ENCODE measurements around the gene PHF20.
"Not testable (repeated sequence)": the region's sequence is repeated elsewhere in the genome, so short reads cannot be mapped to it uniquely, and the experiment has no call there.

PHF20 gene

DNA sequence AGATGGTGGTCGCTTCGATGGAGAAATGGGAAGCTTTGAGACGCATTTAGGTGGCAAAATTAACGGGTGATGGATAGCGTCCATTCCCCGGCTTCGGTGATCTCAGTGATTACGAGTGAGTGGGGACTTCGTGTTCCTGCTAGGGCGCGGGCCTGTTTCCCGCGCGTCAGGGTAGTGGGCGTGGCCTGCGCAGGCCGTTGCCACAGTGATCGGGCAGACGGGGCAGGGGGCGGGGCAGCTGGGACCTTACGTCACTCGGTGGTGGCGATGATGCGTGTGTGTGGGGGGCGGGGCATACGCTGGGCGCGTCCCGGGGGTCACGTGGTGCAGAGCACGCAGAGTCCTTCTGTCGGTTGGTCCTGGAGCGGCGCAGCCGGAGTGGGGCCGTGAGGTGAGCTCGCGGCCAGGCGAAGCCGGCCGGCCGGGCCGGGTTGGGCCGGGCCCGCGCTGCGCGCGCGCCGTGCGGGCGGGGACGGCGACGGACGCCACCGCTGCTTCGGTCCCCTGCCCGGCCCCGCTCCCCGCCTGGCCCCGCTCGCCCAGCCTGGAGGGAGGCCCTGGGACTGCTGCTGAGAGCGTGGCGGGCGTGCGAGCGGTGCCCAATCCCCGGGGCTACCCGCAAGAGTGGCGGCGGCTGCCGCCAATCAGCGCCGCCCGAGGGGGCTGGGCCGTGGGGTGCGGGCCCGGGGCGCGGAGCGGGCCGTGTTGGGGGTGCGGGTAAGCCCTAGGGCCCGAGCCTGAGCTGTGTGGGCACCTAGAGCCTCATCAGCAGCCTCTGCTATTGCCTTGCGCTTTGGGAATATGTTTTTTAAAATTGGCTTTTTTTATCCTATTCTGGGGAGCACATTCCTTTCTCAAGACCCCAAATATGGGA is at the start of gene PHF20:
PHF20 (plus strand) TSS at position 327 of the 874 bp plus-strand sequence. CDS start 29,508 bp downstream, outside the sequence.
- DNase-seq (ENCODE audit: low read depth in 3 of 3): peak; percentile 99 to 100 (median 100)

DNA sequence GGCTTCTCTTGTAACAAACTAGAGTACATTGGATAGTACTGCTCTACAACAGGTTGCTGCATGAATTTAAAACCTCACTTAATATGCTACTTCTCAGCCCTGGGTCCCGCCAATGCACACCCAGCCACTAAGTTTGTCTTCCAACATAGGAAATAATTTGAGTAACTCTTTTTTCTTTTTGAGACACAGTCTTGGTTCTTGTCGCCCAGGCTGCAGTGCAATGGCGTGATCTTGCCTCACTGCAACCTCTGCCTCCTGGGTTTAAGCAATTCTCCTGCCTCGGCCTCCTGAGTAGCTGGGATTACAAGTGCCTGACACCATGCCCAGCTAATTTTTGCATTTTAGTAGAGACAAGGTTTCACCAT is 48.6 kb upstream of the PHF20 start:
- DNase-seq (ENCODE audit: low read depth in 3 of 3): not testable (repeated sequence)

DNA sequence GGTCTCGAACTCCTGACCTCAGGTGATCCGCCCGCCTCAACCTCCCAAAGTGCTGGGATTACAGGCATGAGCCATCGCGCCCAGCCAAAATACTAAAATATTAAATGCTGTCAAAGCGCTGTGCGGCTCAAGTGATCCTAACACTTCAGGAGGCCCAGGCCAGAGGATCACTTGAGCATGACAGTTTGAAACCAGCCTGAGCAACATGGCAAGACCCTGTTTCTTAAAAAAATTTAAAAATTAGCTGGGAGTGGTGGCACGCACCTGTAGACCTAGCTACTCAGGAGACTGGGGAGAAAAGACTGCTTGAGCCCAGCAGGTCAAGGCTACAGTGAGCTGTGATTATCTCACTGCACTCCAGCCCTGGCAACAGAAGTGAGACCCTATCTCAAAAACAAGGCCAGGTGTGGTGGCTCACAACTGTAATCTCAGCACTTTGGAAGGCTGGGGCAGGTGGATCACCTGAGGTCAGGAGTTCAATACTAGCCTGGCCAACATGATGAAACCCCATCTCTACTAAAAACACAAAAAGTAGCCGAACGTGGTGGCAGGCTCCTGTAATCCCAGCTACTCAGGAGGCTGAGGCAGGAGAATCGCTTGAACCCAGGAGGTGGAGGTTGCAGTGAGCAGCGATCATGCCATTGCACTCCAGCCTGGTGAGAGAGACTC is 48.0 kb upstream of the PHF20 start:
- not testable (repeated sequence) for DNase-seq (ENCODE audit: low read depth in 3 of 3)

DNA sequence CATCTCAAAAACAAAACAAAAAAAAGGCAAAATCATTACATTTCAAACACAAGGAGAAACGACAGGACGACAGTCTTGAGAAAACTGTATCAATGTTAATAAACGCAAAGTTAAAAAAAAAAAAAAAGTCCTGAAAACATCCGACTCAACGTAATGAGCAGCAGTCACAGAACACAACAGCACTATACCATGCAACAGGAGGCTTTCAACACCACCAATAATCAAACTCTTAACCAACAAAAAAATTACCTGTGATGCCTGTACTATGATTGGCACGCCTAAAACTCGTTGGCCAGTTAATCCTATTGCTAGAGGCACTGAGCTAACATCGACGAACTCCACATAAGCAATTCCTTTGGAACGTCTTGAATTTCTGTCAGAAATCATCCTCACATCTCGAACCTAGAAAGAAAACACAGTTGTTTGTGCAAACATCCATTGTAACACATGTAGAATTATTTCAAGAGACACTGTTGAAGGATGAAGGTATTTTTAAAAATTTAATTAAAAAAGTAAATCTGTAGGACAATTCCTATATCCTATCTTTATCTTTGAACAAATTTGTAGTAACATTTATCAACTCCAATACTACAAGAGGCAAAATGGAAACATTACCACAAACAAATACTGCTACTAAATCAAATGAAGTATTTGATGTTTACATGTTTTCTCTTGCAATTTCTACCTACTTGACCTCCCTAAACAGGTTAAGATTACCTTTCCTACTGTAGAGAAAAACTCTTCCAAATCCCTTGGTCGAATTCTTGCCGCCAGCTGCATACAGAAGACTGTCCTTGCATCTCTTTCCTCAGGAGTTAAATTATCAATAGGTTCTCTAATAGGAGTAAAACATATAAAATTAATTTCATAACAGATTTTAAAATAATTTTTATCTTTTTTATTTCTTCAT is 47.2 kb upstream of the PHF20 start:
- DNase-seq (ENCODE audit: low read depth in 3 of 3): no peak

DNA sequence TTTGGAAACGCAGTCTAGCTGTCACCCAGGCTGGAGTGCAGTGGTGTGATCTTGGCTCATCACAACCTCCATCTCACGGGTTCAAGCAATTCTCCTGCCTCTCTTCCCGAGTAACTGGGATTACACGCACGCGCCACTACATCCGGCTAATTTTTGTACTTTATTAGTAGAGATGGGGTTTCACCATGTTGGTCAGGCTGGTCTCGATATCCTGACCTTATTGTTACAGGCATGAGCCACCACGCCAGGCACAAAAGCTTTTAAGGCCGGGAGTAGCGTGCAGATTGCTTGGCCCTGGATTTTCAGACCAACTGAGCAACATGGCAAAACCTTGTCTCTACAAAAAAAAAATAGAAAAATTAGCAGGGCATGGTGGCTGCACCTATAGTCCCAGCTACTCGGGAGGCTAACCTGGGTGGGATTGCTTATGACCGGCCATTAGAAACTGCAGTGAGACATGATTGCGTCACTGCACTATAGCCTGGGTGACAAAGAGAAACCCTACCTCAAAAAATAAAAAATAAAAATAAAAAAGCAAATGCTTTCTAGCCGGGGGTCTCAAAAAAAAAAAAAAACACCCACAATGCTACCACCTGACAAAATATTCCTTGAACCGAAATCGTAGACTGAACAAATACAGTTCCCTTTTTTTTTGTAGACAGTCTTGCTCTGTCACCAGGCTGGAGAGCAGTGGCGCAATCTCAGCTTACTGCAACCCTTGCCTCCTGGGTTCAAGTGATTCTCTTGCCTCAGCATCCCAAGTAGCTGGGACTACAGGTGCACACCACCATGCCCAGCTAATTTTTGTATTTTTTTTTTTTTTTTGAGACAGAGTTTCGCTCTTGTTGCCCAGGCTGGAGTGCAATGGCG is 44.7 kb upstream of the PHF20 start:
- DNase-seq (ENCODE audit: low read depth in 3 of 3): no peak

DNA sequence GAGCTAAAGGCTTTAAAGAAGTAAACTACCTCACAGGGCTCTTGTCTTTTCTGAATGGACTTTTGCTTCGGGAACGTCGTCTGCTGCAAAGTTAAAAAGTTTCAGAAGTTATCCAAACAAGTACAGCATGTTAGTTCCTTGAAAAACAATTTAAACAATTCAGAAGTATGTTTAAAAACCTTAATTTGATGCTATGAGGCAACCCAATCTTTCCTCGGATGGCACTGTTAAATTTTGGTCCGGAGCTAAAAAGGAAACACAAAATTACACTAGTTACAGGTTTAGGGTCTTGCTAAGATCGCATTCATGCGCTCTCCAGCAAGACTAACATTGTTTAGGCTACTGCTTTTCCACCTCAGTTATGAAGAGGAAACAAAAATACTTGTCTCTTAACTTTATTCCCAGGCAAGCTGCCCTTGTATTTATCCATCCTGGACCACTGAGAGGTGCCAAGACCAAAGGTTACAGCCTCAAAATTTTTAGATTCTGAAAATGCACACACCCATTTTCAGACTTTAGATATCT is 42.5 kb upstream of the PHF20 start:
- no peak for DNase-seq (ENCODE audit: low read depth in 3 of 3)

DNA sequence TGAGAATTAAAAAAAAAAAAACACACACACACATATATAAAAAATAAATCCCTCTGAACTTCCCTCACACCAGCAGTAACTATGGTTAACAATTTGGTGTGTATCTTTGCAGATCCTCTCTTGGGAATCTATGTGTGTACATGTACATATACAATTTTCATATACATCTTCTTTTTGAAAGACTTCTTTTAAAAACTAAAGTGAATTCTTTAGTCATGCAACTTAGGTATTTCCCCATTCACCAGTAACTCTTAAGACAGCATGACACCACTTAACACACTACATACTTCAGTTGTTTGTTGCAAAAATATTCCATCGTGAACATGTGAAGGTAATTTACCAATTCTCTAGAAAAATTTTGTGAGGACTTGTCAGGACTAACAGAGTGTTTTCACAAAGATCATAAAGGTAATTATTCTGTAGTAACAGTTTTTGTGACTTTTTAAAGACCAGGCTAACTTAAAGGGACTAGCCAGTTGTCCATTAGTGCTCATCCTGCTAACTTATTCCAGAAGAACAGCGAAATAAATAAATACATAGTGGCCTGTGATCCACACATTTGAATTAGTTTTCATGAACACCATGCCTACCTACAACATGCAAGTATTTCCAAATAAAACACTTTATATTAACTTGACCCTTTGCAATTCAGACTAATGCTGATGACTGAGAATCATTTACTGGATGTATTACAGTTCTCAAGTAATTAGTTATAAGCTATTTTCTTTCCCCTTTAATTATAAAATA is 41.8 kb upstream of the PHF20 start:
- DNase-seq (ENCODE audit: low read depth in 3 of 3): no peak

DNA sequence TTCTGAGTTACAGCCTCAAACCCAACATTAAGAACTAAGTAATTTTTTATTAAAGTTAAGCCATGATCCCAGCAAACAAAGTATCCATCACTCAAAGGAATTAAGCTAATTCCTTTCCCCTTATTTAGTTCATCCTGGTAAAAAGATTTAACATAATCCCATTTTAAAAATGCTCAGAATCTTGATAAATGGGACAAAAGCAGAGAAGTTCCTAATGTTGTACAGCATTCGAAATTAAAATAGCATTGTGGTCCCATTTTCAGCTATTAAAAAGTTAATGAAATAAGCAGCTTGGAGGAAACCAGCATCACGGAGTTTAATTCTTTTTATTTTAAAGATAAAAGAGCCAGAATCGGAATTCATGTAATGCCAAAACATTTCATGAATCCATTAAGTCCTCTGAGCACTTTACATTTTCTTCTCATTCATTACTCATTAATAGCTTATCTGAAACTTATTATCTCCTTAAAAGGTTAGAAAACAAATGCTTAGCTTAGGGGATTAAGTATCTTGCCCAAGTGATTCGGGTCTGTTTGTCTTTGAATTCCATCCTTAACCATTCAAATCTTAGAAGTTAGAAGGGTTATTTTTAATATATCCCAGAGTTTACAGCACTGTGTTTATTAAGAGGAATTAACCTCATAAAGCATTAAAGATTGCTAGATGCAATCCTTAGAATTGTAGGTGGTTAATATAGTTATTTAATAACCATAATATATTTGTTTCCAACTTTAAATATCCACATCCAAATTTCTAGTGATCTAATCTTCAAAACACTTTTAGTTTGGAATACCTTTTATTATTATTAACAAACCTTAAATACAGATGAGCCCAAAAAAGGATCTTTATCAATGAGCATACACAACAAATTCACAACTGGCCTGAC is 41.0 kb upstream of the PHF20 start:
- DNase-seq (ENCODE audit: low read depth in 3 of 3): no peak

DNA sequence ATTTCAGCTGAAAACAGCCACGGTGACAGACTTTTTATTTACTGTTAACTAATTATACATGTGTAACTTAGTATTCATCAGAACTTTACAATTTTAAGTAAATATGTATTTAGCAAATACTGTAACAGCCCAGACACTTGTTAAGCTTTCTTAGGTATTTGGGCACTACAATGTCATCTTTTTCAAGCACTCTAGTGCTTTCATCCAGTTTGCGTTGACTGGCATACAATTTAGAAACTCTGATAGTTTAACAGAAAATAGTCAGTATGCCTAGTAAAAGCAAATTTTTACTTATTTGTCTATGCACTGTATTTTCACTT is 40.4 kb upstream of the PHF20 start:
- no peak for DNase-seq (ENCODE audit: low read depth in 3 of 3)

DNA sequence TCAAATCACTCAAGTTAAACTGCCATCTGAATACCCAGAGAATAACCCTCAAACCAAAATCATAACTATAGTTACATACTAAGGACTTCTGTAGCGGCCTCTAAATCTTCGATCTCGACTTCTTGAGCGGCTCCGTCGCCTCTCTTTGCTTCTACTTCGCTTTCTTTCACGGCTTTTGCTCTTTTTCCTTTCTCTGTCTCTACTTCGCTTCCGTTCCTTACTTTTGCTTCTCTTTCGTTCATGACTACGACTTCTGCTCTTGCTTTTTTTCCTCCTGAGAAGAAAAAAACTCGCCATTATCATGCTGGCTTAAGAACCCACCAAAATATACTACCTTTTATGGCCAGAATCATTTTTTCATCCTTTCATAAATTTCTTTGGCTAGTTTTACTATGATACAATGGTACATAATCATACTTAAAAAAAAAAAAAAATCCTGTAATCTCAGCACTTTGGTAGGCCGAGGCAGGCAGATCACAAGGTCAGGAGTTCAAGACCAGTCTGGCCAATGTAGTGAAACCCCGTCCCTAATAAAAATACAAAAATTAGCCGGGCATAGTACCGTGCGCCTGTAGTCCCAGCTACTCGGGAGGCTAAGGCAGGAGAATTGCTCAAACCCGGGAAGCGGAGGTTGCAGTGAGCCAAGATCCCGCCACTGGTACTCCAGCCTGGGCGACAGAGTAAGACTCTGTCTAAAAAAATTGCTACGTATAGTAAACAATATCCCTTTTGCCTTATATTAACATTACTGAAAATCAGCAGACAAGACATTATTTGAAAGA is 39.8 kb upstream of the PHF20 start:
- no peak for DNase-seq (ENCODE audit: low read depth in 3 of 3)

DNA sequence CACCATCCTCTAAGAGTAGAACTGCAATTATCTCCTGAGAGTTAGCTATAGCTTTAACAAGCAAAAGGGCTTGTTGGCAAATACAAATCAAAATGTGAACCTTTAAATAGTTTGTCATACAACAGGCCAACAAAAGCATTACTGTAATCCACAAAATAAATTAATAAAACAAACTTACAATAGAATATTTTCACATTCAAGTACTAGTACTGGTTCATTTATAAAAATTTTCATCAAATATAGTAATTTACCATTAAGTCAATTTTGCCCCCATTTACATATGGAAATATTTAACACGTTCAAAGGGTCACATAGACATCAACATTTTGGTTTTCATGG is 39.2 kb upstream of the PHF20 start:
- no peak for DNase-seq (ENCODE audit: low read depth in 3 of 3)

DNA sequence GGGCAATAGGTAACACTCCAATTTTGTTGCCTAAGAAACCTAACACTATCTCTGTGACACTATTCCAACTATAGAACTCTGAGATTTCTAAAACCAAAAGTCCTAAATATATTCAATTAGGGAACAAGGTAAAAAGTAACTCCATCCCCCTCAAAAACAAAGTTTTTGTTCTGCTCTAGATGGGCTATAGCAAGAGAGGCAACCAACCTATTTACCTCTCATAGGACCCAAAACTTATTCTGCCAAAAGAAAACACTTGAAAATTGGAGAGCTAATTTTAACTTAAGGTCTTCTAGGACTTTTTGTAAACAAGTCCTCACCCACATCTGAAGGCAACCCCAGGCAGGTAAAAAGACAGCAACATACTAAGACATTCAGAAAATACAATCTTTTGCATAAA is 37.4 kb upstream of the PHF20 start:
- DNase-seq (ENCODE audit: low read depth in 3 of 3): no peak

DNA sequence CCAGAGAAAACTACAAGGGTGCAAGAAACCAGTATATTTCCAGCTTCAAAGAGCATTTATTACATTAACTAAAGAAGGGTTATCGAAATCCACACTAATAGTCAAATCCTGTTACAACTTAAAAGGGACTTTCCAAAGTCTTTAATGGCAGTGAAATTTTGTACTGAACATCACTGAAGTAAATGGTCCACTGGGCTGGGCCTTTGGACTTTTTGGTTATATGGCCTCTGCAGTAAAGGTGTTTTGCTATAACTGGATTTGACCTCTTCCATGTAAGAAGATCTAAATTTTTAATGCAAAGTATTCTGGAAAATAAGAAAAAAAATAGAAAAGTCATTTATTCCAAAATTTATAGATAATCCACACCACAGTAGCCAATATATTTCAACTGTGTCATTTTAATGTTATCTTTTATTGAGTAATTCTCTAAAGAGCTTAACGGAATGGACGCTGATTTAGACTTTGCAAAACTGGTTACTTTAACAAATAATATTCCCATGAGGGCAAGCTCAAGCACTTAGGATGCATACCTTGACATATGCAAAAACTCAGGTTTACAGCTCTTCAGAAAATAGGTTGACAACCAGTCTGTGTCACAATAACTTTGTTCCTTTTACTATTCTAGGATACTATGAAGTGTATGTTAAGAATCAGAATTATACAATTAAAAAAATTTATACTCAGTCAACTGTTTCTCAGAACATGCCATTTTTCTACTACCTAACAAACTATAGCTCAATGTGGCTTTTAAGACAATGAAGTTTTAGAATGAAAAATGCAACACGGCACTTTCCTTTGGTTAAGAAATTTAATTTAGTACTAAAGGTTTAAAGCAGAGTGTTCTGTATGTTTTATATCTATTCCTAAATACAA is 36.8 kb upstream of the PHF20 start:
- no peak for DNase-seq (ENCODE audit: low read depth in 3 of 3)

DNA sequence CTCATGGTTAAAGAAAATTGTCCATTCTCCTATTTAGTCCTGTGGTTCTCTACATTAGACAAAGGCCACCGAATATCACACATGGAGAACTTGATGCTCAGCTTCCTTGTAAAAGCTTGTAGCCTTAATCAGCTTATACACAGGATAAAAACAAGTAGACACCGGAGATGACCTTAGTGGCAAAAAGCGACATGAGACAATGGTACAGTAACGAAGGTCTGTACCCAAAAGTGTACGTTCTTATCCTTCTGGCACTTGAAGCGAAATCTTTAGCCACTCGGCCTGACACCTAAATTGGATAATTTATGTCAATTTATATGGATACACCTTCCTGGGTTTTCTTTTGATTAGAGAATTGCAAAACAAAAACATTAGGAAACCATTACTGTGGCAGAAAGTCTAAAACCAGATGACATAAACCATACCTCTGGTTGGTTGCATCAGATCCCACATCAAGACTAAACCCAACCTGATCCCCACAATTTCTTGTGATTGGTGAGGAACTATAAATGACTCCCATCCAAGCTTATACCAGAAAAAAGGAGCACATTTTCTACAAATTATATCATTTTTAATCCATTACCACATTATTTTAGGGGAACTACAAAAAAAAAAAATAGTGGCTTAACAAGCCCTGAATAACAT is 35.9 kb upstream of the PHF20 start:
- DNase-seq (ENCODE audit: low read depth in 3 of 3): no peak

DNA sequence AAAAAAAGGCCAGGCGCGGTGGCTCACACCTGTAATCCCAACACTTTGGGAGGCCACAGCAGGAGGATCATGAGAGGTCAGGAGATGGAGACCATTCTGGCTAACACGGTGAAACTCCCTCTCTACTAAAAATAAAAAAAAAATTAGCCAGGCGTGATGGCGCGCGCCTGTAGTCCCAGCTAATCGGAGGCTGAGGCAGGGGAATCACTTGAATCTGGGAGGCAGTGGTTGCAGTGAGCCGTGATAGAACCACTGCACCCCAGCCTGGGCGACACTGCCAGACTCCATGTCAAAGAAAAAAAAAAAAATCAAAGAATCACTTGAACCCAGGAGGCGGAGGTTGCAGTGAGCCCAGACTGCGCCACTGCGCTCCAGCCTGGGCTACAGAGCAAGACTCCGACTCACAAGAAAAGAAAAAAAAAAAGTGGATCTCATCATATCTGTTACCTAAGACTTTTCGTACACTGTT is 33.9 kb upstream of the PHF20 start:
- no peak for DNase-seq (ENCODE audit: low read depth in 3 of 3)

DNA sequence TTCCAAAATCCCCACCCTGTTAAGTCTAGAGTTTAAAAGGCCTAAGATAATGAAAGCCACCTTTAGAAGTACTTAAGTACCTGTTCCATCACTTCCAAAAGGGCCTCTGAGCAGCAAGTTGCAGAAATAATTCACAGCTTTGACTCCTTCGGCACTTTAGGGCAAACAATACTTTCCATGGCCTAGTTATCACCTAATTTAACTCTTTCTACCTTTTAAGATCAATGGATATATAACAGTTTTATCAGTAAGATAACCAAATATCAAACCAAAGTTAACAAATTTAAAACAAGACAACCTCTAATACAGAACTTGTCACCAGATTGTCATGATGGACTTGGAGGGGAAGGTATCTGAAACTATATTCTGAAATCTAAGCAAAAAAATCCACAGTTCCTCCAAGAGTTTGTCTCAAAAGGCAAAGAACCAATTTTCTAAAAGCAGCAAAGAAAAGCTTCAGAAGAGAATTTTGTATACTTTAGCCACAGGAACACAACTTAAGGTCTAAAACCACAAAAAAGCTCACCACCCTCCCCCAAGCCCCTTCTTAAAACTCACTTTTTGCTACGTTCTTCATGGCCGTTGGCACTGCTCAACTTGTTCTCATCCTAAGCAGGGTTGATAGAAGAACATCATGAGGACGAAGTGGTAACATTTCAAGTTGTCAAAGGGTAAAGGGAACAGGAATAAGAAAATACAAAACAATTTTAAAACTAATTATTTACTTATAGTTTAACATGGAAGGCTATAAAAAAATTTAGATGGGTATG is 33.2 kb upstream of the PHF20 start:
- no peak for DNase-seq (ENCODE audit: low read depth in 3 of 3)

Measured in stimulated activated CD4-positive, alpha-beta T cell treated with anti-CD3 and anti-CD28 coated beads, TNF-alpha, amount 100 ng/mL, for 48 hours (primary cell).